ENCODE measurements around the gene CSF1R.

CSF1R gene

GRCh38 chr5:150085950-150086715, at the start of gene CSF1R:
Gene CSF1R, minus strand, starts transcription at chr5:150086554. Its CDS starts 127 bp downstream, at chr5:150086427.
- DNase-seq (ENCODE audit: low read depth): no peak

- no peak for DNase-seq (ENCODE audit: low read depth)
Observed at GRCh38 chr5:150135557-150136304, 49.4 kb upstream of the CSF1R start.

- no peak for DNase-seq (ENCODE audit: low read depth)
Observed at GRCh38 chr5:150134198-150134588, 47.8 kb upstream of the CSF1R start.

GRCh38 chr5:150133581-150134197, 47.3 kb upstream of the CSF1R start:
- DNase-seq (ENCODE audit: low read depth): no peak

- DNase-seq (ENCODE audit: low read depth): no peak
Observed at GRCh38 chr5:150132740-150133139, 46.4 kb upstream of the CSF1R start.

GRCh38 chr5:150131978-150132694, 45.8 kb upstream of the CSF1R start:
- no peak for DNase-seq (ENCODE audit: low read depth)

- no peak for DNase-seq (ENCODE audit: low read depth)
Observed at GRCh38 chr5:150131461-150131860, 45.1 kb upstream of the CSF1R start.

- DNase-seq (ENCODE audit: low read depth): no peak
Observed at GRCh38 chr5:150130493-150130922, 44.2 kb upstream of the CSF1R start.

- DNase-seq (ENCODE audit: low read depth): peak; percentile 3
Observed at GRCh38 chr5:150129813-150130492, 43.6 kb upstream of the CSF1R start.

- no peak for DNase-seq (ENCODE audit: low read depth)
Observed at GRCh38 chr5:150129454-150129812, 43.1 kb upstream of the CSF1R start.

GRCh38 chr5:150126921-150127265, 40.5 kb upstream of the CSF1R start:
- DNase-seq (ENCODE audit: low read depth): no peak

GRCh38 chr5:150126199-150126920, 40.0 kb upstream of the CSF1R start:
- no peak for DNase-seq (ENCODE audit: low read depth)

- DNase-seq (ENCODE audit: low read depth): no peak
Observed at GRCh38 chr5:150125334-150125733, 39.0 kb upstream of the CSF1R start.

GRCh38 chr5:150124596-150124995, 38.2 kb upstream of the CSF1R start:
- no peak for DNase-seq (ENCODE audit: low read depth)

GRCh38 chr5:150124111-150124557, 37.8 kb upstream of the CSF1R start:
- DNase-seq (ENCODE audit: low read depth): no peak

- no peak for DNase-seq (ENCODE audit: low read depth)
Observed at GRCh38 chr5:150123542-150123941, 37.2 kb upstream of the CSF1R start.

GRCh38 chr5:150122536-150123481, 36.5 kb upstream of the CSF1R start:
- no peak for DNase-seq (ENCODE audit: low read depth)

GRCh38 chr5:150122158-150122510, 35.8 kb upstream of the CSF1R start:
- DNase-seq (ENCODE audit: low read depth): no peak

- DNase-seq (ENCODE audit: low read depth): no peak
Observed at GRCh38 chr5:150121448-150122157, 35.2 kb upstream of the CSF1R start.

Data from stimulated activated CD4-positive, alpha-beta T cell treated with anti-CD3 and anti-CD28 coated beads, Interleukin-2, amount 100 ng/mL, for 4 hours (primary cell).